Esophagus muscularis mucosa (tissue), 4 donors: Measurements from ENCODE around the gene DLEU7.

Experiments
- CTCF ChIP-seq, 3 experiments: fragments of 200-600 bp in 2 of 3; fragments of 450-650 bp in 1 of 3; sonication (generic) in 2 of 3; IDR thresholded peaks; one replicate each; pipeline ENCODE4 v1.5.1; 2017 to 2019; ENCODE audit warnings: antibody characterized with exemption in 3 of 3, mild to moderate bottlenecking in 2 of 3, moderate library complexity in 1 of 3
- EP300 ChIP-seq: sonication (generic); formaldehyde crosslinking; IDR thresholded peaks from one replicate; pipeline ENCODE4 v1.6.1; 2017; ENCODE audit warnings: antibody characterized with exemption
- POLR2A ChIP-seq: fragments of 450-650 bp; IDR thresholded peaks from one replicate; pipeline ENCODE4 v1.6.1; 2017; ENCODE audit warnings: antibody characterized with exemption, moderate library complexity, mild to moderate bottlenecking, low read depth
- POLR2AphosphoS5 ChIP-seq, 2 donors: sonication (generic); formaldehyde crosslinking; IDR thresholded peaks; one replicate each; pipeline ENCODE4 v1.6.1; 2017; ENCODE audit warnings: antibody characterized with exemption in 2 of 2

GRCh38 chr13:50810468-50810867 lies 33.0 kb downstream of the DLEU7 start:
- no peak for TF ChIP-seq CTCF (IDR thresholded peaks at IDR 0.05)
- no peak for TF ChIP-seq EP300
- no peak for TF ChIP-seq POLR2A
- no peak for TF ChIP-seq POLR2AphosphoS5 (IDR thresholded peaks at IDR 0.05)
